Fibroblast of skin of left biceps (primary cell): ENCODE data around the gene TYMP.

ENCODE experiments used
- DNase-seq, 2 experiments: peaks; one replicate each; pipeline ENCODE4 v3.0.0-alpha.2; 2013; ENCODE audit warnings: low read depth in 2 of 2

The TYMP gene

GRCh38 chr22:50563413-50564160 lies 33.8 kb upstream of the TYMP start:
- no peak for DNase-seq

GRCh38 chr22:50562523-50563412 lies 33.0 kb upstream of the TYMP start, which contains the start of gene SYCE3:
SYCE3 (minus strand) TSS chr22:50562919; CDS start chr22:50556405, 6,514 bp downstream.
- DNase-seq: peak; percentile 68 to 74

- DNase-seq: no peak
These were observed 31.9 kb upstream of the TYMP start for GRCh38 chr22:50561401-50562358.

- no peak for DNase-seq
These were observed 30.2 kb upstream of the TYMP start for GRCh38 chr22:50560034-50560433.

DNA sequence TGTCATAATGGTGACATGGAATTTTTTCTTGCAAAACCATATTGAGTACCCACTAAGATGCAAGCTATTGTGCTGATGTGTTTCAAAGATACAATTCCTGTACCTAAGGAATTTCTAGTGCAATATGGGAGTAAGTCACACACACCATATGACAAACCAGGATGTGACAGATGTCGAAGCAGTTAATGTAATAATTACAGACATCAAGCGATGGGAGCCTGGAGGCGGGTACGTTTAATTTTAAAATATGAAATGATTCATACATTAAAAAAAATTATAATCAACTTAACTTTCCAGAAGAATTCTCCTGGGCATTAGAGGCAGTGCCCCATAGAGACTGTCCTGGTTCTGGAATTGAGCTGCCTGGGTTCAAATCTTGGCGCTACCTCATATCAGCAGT lies 26.9 kb upstream of the TYMP start:
- DNase-seq: no peak

GRCh38 chr22:50553310-50553709 lies 23.5 kb upstream of the TYMP start:
- no peak for DNase-seq

- no peak for DNase-seq
These were observed 21.4 kb upstream of the TYMP start for GRCh38 chr22:50551160-50551752.

DNA sequence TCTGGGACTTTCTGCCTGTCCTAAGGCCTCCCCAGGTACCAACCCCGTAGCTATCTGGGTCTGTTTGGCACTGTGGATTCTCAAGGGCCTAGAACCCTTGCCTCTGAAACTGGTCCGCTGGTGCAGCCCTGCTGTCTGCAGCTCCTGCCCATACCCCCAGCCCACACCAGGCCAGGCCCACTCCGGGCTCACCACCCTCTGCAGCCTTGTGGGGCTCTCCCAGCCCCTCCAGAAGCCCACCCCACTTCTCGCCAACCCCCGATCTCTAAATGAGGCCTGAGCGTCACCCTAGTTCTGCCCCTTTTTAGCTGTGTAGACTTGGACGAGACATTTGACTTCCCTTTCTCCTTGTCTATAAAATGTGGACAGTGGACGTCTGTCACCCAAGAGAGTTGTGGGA lies 20.6 kb upstream of the TYMP start:
- DNase-seq: no peak

GRCh38 chr22:50548921-50549790 lies 19.3 kb upstream of the TYMP start:
- no peak for DNase-seq

DNA sequence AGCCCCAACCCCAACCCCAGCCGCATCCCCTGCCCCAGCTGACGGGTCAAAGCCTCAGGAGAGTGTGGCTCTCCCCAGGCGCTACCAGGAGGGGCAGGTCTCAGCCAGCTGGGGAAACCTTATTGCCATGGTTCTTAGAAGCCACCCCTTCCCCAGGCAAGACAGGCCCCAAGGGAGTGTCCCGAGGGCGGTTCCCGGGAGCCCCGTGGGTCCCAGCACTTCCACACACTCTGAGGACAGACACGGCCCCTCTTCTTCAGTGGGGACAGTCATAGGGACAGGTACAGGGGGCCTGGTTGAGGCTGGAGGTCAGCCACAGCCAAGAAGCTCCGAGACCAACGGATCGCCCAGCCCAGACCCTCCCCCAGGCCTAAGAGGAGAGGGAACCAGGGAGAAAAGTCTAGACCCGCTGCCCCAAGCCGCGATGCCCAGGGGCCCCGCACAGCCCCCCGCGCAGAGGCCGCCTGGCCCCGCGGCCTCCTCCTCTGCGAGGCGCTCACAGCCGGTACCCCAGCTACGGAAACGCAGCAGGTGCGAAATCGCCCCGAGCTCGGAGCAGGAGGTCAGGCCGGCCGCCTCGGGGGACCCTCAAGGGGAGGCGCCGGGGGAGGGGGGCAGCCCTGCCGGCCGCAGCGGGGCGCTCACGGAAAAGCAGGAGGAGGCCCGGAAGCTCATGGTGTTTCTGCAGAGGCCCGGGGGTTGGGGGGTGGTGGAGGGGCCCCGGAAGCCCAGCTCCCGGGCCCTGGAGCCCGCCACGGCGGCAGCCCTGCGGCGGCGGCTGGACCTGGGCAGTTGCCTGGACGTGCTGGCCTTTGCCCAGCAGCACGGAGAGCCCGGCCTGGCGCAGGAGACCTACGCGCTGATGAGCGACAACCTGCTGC lies 18.5 kb upstream of the TYMP start:
- DNase-seq: no peak

DNA sequence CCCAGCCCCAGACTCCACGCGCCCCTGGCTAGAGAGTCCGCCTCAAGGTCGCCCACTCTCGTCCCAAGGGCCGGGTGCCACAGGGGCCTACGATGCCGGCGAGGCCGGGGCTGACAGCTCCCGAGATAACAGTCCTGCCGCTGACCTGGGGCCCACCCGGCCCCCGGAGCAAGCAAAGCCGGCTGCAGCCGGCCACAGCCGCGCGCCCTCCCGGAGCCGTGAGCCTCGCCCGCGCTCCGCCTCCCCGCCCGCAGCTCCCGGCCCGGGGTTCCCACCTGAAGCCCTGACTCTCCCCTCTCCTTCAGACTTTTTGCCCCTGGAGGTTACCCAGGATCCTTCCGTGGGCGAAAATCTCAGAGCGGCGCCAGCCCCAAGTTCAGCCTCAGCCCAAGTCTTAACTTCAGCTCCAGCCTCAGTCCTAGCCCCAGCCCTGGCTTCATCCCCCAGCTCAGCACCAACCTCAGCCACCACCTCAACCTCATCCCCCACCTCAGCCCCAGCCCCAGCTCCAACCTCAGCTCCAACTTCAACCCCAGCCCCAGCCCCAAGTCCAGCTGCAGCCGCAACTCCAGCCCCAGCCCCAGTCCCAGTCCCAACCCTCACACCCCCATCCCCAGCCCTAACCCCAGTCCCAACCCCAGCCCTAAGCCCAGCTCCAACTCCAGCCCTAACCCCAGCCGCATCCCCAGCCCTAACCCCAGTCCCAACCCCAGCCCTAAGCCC lies 17.6 kb upstream of the TYMP start:
- no peak for DNase-seq

DNA sequence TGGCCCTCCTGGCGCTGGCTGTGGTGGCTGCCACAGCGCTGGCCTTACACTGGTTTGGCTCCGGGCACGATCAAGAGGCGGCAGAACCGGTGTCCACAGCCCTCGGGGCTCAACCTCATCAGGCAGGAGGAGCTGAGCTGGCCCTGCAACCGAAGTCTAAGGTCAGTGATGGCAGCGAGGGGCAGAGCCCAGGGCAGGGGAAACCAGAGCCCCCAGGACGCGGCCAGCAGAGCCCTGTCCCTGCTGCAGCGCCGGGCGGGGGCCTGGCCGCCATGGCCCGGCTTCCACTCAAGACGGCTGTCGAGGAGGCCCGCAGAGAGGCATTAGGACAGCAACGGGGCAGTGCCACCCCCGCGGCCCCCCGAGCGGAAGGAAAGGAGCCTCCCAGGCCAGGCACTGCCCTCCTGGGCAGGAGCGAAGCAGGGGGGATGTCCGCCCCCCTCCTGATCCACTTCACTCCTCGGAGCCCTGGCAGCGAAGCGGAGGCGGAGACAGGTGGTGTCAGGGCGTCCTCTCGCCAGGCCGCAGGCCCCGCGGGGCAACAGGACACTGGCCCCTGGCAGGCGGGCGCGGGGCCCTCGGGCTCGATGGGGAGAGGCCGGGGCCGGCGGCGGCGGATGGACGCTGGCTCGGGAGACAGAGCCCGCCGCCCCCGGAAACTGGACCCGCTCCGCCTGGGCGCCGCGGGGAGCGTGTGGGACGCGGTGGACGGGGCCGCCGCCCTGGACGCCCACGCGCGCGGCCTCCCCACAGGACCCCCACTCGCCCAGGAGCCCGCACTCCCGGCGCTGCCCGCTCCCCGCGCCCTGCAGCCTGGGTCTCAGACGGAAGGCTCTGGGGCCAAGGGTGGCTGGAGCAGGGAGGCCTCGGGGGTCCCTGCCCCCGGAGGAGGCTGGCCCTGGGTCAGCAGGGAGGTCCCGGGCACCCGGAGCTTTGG lies 16.8 kb upstream of the TYMP start:
- DNase-seq: no peak

DNA sequence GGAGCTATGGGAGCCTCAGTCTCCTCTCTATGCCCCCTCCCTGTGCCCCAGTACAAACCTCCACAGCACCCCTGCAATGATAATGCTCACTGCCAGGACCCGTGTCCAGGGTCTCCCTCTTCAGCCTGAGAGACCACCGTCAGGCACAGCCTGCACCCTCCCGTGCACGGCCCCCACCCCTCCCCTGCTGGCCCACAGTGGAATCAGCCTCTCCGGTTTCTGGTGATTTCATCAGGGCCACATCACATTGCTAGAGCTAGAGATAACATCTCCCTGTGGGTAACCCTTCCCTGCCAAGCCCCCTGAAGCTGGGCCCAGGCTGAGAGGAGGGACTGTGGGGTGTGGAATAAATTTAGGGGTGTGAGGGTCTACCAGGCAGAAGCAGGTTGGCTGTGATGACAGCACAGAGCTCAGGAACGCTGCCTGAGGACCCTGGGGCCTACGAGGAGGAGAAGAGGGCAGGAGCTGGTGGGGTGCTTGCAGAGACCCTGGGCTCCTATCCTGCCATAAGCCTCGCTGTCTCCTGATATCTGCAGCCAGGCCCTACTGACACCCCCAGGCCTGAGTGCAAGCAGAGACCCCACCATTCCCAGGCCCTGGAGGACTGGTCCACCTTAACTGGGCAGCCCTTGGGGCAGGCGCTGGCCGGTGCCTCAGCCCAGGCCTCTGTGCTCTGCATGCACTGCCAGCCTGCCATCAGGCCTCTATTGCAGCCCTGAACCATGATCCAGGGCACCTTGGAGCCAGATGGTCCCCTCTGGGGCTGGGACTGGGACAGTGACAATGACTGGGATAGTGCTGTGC lies 15.9 kb upstream of the TYMP start, which contains the start of gene KLHDC7B:
Gene KLHDC7B, plus strand, starts transcription at position 378 of the 804 bp plus-strand sequence. Its CDS starts 345 bp downstream, at position 723.
- peak; percentile 46 to 50 for DNase-seq

DNA sequence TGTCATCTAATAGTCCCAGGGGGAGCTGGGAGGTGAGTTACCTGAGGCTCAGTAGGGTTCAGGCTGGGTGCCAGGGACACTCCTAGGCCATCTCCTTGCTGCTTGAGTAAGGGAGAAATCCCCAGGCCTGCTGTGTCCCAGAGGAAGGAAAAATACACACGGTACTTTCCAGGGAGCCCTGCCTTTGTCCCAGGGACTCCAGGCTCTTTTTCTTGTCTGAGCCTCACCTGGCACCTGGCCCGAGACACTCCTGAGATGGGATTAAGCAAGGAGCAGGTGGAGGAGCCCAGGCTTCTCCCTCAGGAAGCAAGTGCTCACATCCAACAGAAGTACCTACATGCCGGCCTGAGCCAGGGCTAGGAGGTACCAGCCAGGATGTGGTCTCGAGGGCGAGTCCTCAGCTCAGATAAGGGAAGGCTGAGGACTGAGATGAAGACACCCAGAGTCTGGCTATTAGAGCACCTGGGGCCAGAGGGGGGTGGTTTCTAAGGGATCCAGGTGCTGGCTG lies 15.0 kb upstream of the TYMP start:
- DNase-seq: no peak

DNA sequence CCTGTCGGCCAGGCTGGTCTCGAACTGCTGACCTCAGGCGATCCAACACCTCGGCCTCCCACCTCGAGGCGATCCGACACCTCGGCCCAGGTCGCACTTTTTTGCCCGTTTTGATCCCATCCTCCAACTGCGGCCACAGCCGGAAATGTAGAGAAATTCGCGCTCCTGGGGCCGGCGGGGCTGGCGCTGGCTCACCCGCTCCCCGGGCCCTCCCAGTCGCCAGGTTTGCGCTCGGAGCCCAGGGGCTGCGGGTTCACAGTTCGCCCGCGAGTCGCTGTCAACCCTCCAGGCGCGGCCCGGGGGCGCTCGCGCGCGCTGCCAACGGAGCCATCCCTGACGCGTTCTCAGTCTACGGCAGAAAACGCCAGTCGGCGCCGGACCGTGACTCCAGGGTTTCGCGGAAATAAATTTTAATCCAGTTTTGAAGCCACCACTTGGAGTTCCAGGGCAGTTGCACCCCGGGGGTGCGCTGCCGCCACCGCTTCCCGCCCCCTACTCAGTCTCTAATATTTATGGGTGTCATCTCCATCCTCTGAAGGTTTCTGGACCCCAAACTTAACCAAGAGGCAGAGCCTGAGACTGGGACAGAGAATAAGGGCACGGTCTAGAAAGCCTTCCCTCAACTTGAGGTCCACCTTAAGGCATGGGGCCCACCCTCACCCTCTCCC lies 14.4 kb upstream of the TYMP start:
- DNase-seq: no peak

- DNase-seq: no peak
These were observed 12.7 kb upstream of the TYMP start for GRCh38 chr22:50542416-50542927.
